Measurements from ENCODE around the gene DMRTC2.

DMRTC2 gene

GRCh38 chr19:41847351-41848105 is 2.7 kb downstream of the DMRTC2 start:
- DNase-seq, result no peak

GRCh38 chr19:41848666-41849065 is 3.8 kb downstream of the DMRTC2 start:
- no peak for DNase-seq

- DNase-seq, result no peak
These were observed 4.2 kb downstream of the DMRTC2 start for GRCh38 chr19:41849067-41849466.

- no peak for DNase-seq
These were observed 5.5 kb downstream of the DMRTC2 start for GRCh38 chr19:41850381-41850780.

- no peak for DNase-seq
These were observed 6.6 kb downstream of the DMRTC2 start for GRCh38 chr19:41851456-41851855.

- no peak for DNase-seq
These were observed 8.5 kb downstream of the DMRTC2 start for GRCh38 chr19:41853344-41853743.

- no peak for DNase-seq
These were observed 8.9 kb downstream of the DMRTC2 start for GRCh38 chr19:41853768-41854167.

GRCh38 chr19:41859213-41859617 is 14.4 kb downstream of the DMRTC2 start:
- DNase-seq, result no peak

- DNase-seq, result peak; percentile 98
These were observed 15.0 kb downstream of the DMRTC2 start, which contains the start of gene RPS19 for GRCh38 chr19:41859618-41860418. Gene RPS19, plus strand, starts transcription at chr19:41860255. Its CDS starts 520 bp downstream, at chr19:41860775.

- peak in 1 of 2 experiments; percentile 46 for DNase-seq
These were observed 15.7 kb downstream of the DMRTC2 start for GRCh38 chr19:41860419-41861115.

GRCh38 chr19:41861116-41861768 is 16.4 kb downstream of the DMRTC2 start:
- no peak for DNase-seq

- no peak for DNase-seq
These were observed 17.0 kb downstream of the DMRTC2 start for GRCh38 chr19:41861846-41862245.

GRCh38 chr19:41862445-41862986 is 17.7 kb downstream of the DMRTC2 start:
- DNase-seq, result no peak

- no peak for DNase-seq
These were observed 18.5 kb downstream of the DMRTC2 start for GRCh38 chr19:41863209-41863931.

GRCh38 chr19:41864374-41864773 is 19.5 kb downstream of the DMRTC2 start:
- no peak for DNase-seq

GRCh38 chr19:41866284-41866683 is 21.4 kb downstream of the DMRTC2 start:
- DNase-seq, result no peak

GRCh38 chr19:41868120-41868988 is 23.5 kb downstream of the DMRTC2 start:
- no peak for DNase-seq

- no peak for DNase-seq
These were observed 24.1 kb downstream of the DMRTC2 start for GRCh38 chr19:41868989-41869300.

GRCh38 chr19:41869374-41869955 is 24.6 kb downstream of the DMRTC2 start:
- no peak for DNase-seq

GRCh38 chr19:41870401-41870873 is 25.6 kb downstream of the DMRTC2 start:
- DNase-seq, result no peak

Measured in stimulated activated CD4-positive, alpha-beta T cell treated with anti-CD3 and anti-CD28 coated beads, Interleukin-4, amount 100 ng/mL, for 4 hours (primary cell).